Activated naive CD8-positive, alpha-beta T cell treated with anti-CD3 and anti-CD28 coated beads, Interleukin-2, amount 50 U/mL, for 24 hours (primary cell): ENCODE data around the gene DCK.

Experiments
- ATAC-seq: fragments of 150-1000 bp; cut with Tn5 transposase; one replicate; pipeline ENCODE4 v1.10.0; 2021
- DNase-seq: peaks from one replicate; pipeline ENCODE4 v3.0.0; 2021
- H3K27ac Mint-ChIP-seq: one replicate; pipeline ENCODE4 v1.8.0; 2021; ENCODE audit warnings: mild to moderate bottlenecking, mixed read lengths
- H3K27me3 Mint-ChIP-seq: one replicate; pipeline ENCODE4 v1.8.0; 2021; ENCODE audit warnings: mixed read lengths
- H3K36me3 Mint-ChIP-seq: one replicate; pipeline ENCODE4 v1.8.0; 2021; ENCODE audit warnings: low read depth, mixed read lengths
- H3K4me1 Mint-ChIP-seq: one replicate; pipeline ENCODE4 v1.8.0; 2021; ENCODE audit warnings: mixed read lengths
- H3K4me3 Mint-ChIP-seq: one replicate; pipeline ENCODE4 v1.8.0; 2021; ENCODE audit warnings: mild to moderate bottlenecking, moderate library complexity, mixed read lengths
- H3K9me3 Mint-ChIP-seq: one replicate; pipeline ENCODE4 v1.8.0; 2021; ENCODE audit warnings: mixed read lengths

Gene DCK

DNA sequence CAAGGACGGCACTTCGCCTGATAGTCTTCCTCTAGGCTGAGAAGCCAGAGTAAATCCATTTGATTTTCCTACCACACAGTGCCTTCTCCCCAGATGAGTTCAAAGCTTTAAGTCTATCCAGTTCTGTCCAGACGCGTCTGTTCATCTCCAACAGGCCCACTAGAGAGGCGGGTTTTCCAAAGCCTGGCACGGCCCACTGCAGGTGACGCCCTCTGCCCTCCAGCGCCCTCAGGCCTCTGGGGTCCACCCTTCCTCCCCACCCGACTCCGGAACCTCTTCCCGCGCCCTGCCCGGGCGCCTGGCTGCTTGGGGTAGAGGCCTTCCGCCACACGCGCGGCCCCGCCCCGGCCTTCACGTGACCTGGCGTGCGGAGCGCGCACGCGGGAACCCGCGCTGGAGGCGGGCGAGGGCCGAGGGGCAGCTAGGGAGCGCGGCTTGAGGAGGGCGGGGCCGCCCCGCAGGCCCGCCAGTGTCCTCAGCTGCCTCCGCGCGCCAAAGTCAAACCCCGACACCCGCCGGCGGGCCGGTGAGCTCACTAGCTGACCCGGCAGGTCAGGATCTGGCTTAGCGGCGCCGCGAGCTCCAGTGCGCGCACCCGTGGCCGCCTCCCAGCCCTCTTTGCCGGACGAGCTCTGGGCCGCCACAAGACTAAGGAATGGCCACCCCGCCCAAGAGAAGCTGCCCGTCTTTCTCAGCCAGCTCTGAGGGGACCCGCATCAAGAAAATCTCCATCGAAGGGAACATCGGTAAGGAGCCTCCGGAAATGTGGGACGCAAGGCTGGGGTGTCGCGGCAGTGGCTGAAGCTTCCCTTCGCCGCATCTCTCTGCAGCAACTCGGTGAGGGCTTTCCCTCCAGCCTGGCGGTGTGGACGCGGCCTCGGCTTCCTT, at the start of gene DCK:
Gene DCK (plus strand): TSS at position 469 of the 888 bp plus-strand sequence. CDS start 187 bp downstream, at position 656.
- Mint-ChIP-seq H3K4me1 (peaks cover 43% of the 10 kb centered on the region), H3K4me3 (peak within 1 kb of the TSS; percentile 95), H3K27ac (peak within 1 kb of the TSS; percentile 91), H3K9me3 (no peaks in the 10 kb centered on the region), H3K27me3 (no peaks in the 10 kb centered on the region), H3K36me3 (peaks cover 3% of the 10 kb centered on the region)
- ATAC-seq (peak; percentile 91), DNase-seq (peak; percentile 90)

DNA sequence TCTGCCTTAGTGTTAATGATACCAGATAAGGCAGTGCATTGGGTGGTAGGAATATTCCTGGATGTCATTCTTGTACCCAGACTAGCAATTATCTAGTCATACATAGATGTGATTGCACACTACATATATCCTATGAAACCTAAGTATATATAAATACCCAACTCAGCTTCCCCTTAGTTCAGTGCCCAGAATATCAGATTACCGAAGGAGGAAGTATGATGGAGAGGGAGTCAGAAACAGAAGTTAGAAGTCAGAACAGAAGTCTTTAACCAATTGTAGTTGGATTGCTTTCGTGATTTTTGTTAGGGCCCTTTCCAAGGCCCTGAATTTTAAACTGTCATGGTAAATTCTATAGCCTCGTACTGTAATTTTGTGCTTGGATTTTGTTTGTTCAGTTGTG, 48.4 kb upstream of the DCK start:
- Mint-ChIP-seq H3K27me3 (no peaks in the 10 kb centered on the region), H3K36me3 (peaks cover 2% of the 10 kb centered on the region), H3K27ac (no peak overlapping the region), H3K4me3 (no peak overlapping the region), H3K9me3 (no peaks in the 10 kb centered on the region), H3K4me1 (peaks cover 20% of the 10 kb centered on the region)
- no peak for DNase-seq
- no peak for ATAC-seq

DNA sequence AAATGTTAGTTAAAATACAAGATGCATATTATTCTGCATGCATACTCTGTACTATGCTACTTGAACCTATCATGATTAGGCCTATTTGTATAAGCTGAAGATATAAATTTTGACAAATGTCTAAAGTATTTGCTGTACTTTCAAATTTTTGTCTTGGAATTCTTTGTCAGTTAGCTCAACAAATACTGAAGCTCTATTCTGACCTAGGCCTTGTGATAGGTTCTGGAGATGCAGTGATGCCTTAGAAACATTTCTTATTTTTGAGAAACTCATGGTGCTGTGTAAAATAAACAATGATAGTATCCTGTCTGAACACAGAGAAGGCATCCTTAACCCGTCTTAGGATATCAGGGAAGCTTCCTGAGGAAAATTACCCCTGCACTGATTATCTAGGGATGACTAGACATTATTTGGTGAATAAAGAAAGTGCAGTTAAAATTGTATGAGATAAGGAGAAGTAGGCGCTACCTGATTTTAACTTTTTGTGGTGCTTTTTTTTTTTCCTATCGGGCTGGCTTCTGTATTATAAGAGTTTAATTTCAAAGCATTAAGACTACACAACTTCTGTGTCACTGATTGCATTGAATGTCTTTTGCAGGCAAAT, 47.9 kb upstream of the DCK start:
- Mint-ChIP-seq H3K36me3 (peaks cover 2% of the 10 kb centered on the region), H3K27ac (no peak overlapping the region), H3K9me3 (no peaks in the 10 kb centered on the region), H3K4me3 (no peak overlapping the region), H3K27me3 (no peaks in the 10 kb centered on the region), H3K4me1 (peaks cover 20% of the 10 kb centered on the region)
- DNase-seq: no peak
- no peak for ATAC-seq

DNA sequence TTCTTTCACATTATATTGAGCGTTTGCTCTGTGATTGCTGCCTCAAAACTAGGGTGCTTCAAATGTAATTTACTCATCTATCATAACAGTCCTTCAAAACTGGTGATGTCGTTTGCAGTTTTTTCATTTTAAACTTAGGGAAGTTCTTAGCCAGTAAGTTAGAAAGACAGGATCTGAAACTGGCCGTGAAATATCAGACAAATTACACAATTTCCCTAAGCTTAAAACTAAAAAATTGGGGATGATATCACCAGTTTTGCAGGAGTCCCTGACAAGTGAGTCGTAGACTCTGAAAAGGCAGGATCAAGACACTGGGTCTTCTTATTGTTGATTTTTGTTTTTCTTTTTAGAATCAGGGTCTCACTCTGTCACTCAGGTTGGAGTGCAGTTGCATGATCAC, 46.5 kb upstream of the DCK start:
- no peaks in the 10 kb centered on the region for H3K9me3 Mint-ChIP-seq
- no peaks in the 10 kb centered on the region for H3K27me3 Mint-ChIP-seq
- no peak overlapping the region for H3K27ac Mint-ChIP-seq
- H3K4me3 Mint-ChIP-seq: no peak overlapping the region
- DNase-seq (no peak), ATAC-seq (no peak)
- H3K4me1 Mint-ChIP-seq: peaks cover 20% of the 10 kb centered on the region
- peaks cover 2% of the 10 kb centered on the region for H3K36me3 Mint-ChIP-seq

DNA sequence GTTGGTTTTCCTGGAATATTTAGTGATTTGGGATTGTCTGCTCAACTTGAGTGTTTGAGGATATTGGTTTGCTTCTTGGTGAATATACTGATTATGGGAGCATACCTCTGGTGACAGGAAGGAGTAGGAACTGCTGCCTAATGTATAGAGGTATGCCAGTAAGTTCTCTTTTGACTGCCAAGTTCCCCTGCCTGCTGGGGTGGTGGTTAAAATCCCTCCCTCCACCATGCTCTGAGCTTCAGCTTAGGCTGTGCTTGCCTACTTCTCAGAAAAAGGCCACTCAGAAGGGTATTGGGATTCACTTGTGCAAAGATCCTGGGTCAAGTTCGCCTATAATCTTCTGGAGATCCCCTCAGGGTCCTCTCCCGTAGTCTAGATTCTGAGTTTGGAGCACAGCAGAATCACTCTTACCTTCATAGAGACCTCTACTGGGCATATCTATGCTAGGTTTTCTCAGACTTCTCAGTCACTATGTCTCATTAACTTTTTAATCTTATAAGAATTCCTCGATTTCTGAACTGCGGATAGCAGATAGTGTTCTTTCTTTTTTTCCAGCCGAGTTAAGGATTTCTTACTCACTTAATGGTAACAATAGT, 44.7 kb upstream of the DCK start:
- H3K27me3 Mint-ChIP-seq: no peaks in the 10 kb centered on the region
- ATAC-seq (no peak), DNase-seq (no peak)
- H3K4me3 Mint-ChIP-seq: no peak overlapping the region
- H3K27ac Mint-ChIP-seq: no peak overlapping the region
- H3K4me1 Mint-ChIP-seq: peaks cover 14% of the 10 kb centered on the region
- H3K36me3 Mint-ChIP-seq: peaks cover 2% of the 10 kb centered on the region
- H3K9me3 Mint-ChIP-seq: no peaks in the 10 kb centered on the region

DNA sequence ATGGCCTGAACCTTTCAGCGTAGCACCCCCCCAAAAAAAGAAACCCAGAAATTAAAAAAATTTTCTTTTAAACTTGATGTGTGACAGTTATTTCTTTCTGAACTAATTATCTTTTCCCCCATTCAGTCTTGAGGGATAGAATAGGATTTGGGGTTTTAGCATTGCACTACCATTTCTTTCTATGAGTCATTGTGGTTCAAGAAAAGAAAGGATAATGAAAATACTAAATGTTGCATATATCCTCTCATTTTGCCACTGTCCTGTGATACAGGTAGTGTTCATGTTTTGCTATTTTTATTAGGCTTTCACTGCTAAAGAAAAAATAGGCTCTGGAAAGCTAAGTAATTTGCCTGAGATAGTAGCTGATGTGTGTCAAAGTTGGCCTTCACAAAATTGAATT, 39.4 kb upstream of the DCK start:
- ATAC-seq (no peak), DNase-seq (no peak)
- Mint-ChIP-seq H3K27me3 (no peaks in the 10 kb centered on the region), H3K36me3 (no peaks in the 10 kb centered on the region), H3K4me3 (no peak overlapping the region), H3K27ac (no peak overlapping the region), H3K4me1 (peaks cover 9% of the 10 kb centered on the region), H3K9me3 (no peaks in the 10 kb centered on the region)

DNA sequence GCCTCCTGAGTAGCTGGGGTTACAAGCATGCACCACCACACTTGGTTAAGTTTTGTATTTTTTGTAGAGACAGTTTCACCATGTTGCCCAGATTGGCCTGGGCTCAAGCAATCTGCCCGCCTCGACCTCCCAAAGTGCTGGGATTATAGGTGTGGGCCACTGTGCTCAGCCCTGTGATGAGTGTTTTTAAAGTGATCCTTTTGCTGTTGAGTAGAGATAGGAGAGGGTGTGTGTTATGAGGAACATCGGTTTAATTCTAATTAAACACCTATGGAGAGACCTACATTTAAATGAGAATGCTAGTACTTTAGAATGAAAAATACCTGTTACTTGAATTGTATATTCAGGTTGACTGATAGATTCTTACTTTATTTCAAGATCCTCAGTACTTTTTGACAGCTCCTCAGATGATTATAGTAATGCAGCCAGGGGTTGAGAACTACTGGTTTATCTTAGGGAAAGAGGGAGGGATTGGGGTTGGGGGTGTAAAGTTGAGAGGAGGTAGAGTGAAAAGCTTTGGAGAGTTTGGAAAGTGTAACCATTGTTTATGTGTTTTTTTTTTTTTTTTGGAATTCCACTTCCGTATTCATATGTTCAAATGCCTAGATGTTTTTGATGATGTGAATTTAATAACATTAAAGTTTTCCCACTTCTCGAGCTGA, 36.8 kb upstream of the DCK start:
- no peaks in the 10 kb centered on the region for H3K27me3 Mint-ChIP-seq

DNA sequence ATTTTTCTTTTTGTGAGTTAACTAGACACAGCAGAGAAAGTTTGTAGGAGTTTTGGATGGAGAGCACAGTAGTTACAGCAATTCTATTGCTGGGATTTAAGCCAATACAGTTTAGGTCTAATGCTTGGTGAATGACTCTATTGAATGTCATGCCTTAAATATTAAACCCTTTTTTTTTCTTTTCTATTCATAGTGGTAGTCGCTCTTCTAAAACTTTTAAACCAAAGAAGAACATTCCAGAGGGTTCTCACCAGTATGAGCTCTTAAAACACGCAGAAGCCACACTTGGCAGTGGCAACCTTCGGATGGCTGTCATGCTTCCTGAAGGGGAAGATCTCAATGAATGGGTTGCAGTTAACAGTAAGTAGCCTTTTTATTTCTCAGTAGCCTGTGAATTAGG, 34.8 kb upstream of the DCK start:
- Mint-ChIP-seq H3K27me3 (no peaks in the 10 kb centered on the region), H3K4me3 (no peak overlapping the region), H3K4me1 (peaks cover 5% of the 10 kb centered on the region), H3K27ac (no peak overlapping the region), H3K36me3 (peaks cover 6% of the 10 kb centered on the region), H3K9me3 (no peaks in the 10 kb centered on the region)
- DNase-seq: no peak
- ATAC-seq: no peak

More for the DNA sequence above, 36.8 kb upstream of the DCK start:
- DNase-seq: no peak
- H3K9me3 Mint-ChIP-seq: no peaks in the 10 kb centered on the region
- H3K36me3 Mint-ChIP-seq: peaks cover 2% of the 10 kb centered on the region
- H3K4me3 Mint-ChIP-seq: no peak overlapping the region
- H3K4me1 Mint-ChIP-seq: peaks cover 9% of the 10 kb centered on the region
- no peak for ATAC-seq
- no peak overlapping the region for H3K27ac Mint-ChIP-seq

DNA sequence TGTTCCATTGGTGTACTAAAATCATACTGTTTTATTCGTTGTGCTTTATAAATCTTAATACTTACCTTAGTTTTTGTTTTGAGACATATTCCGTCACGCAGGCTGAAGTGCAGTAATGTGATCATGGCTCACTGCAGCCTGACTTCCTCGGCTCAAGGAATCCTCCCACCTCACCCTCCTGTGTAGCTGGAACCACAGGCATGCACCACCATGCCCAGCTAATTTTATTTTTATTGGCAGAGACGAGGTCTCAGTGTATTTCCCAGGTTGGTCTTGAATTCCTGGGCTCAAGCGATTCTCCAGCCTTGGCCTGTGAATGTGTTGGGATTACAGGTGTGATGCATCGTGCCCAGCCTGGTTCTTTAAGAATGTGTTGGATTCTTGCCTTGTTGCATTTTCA, 24.4 kb upstream of the DCK start:
- H3K27ac Mint-ChIP-seq: no peak overlapping the region
- ATAC-seq (no peak), DNase-seq (no peak)

DNA sequence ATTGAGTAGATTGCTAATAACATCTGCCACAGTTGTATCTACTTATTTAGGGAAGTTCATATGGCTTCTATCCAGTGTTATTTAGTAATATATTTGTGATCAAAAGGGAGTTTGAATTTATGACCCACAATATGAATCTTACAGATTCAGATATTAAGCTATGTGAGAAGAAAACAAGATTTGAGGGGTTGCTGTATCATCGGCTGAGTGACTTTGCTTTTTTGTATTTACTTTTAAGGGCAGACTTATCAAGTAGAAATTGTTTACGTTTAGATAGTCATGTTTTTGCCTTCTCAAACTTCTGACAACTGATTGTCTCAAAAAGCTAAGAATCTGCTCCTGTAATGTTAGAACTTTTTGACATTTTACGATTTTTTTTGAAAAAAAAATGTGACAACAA, 17.2 kb upstream of the DCK start:
- Mint-ChIP-seq H3K4me3 (no peak overlapping the region), H3K27ac (no peak overlapping the region), H3K36me3 (peaks cover 13% of the 10 kb centered on the region), H3K9me3 (no peaks in the 10 kb centered on the region), H3K27me3 (no peaks in the 10 kb centered on the region), H3K4me1 (peaks cover 5% of the 10 kb centered on the region)
- ATAC-seq: no peak
- no peak for DNase-seq

More for the DNA sequence above, 24.4 kb upstream of the DCK start:
- Mint-ChIP-seq H3K36me3 (peaks cover 7% of the 10 kb centered on the region), H3K4me3 (no peak overlapping the region), H3K27me3 (no peaks in the 10 kb centered on the region), H3K9me3 (no peaks in the 10 kb centered on the region), H3K4me1 (peaks cover 7% of the 10 kb centered on the region)

DNA sequence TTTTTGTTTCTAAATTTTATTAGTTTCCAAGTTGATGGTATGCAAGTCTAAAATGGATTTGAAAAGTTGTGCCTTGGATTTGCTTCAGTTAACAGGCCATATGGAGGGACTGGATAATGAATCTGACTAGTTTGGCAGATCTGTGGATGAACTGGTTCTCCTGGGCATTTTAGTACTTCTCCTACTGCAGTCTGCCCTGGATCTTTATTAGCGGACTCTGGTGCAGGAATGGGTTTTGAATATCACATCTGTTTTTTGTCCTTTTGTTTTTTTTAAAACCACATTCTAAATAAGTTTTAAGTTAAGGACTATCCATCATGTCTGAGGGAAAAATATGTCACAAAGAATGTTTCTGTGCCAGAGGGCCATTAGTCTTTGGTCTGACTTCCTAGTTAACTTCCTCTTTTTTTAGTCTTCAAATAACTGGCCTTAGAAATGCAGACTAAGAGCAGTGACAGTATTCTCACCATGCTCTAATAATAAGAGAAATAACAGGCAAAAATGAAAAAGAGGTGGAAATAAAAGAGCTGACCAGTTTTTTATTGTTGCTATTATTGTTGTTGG, 13.9 kb upstream of the DCK start:
- Mint-ChIP-seq H3K27me3 (no peaks in the 10 kb centered on the region), H3K4me1 (no peaks in the 10 kb centered on the region), H3K36me3 (peaks cover 6% of the 10 kb centered on the region), H3K9me3 (no peaks in the 10 kb centered on the region), H3K27ac (no peak overlapping the region), H3K4me3 (no peak overlapping the region)
- DNase-seq (no peak), ATAC-seq (no peak)

DNA sequence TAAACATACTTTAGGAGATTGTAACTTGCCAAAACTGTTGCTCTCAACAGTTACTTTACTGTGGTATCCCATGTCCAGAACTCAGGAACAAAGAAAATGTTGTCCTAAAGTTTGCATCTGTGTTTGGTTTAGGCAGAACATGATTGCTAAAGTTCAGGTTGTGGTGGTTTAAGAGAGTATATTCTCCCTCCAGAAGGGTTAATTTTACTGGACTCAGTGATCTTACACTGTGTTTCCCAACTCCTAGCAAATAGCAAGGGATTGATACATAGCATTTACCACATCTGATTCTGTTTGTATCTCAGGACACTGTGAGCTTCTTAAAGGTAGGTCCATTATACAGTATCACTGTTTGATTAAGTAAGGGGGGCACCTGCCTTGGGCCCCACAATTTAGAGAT, 13.3 kb upstream of the DCK start:
- Mint-ChIP-seq H3K9me3 (no peaks in the 10 kb centered on the region), H3K27me3 (no peaks in the 10 kb centered on the region), H3K4me3 (no peak overlapping the region), H3K27ac (no peak overlapping the region), H3K4me1 (no peaks in the 10 kb centered on the region), H3K36me3 (peaks cover 4% of the 10 kb centered on the region)
- DNase-seq: no peak
- no peak for ATAC-seq

DNA sequence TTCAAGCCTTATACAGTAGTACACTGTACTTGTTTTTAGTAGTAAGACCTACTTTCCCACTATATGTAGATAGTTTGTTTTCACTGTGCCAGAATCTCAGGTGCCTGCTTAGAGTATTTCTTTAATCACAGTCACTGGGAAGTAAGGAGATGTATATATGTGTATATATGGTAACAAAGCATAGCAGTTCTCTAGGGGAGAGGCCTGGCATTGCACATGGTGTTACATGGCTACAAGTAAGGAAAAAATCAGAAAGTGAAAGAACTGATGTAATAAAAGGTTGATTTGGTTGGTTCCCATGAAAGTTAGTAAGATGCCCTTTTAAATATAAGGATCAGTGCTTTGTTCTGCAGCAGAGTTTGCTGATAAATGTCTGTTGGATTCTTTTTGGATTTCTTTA, 9.3 kb upstream of the DCK start:
- no peak overlapping the region for H3K27ac Mint-ChIP-seq
- H3K9me3 Mint-ChIP-seq: no peaks in the 10 kb centered on the region
- DNase-seq (no peak), ATAC-seq (no peak)
- H3K27me3 Mint-ChIP-seq: no peaks in the 10 kb centered on the region
- no peak overlapping the region for H3K4me3 Mint-ChIP-seq
- no peaks in the 10 kb centered on the region for H3K4me1 Mint-ChIP-seq
- H3K36me3 Mint-ChIP-seq: no peaks in the 10 kb centered on the region

DNA sequence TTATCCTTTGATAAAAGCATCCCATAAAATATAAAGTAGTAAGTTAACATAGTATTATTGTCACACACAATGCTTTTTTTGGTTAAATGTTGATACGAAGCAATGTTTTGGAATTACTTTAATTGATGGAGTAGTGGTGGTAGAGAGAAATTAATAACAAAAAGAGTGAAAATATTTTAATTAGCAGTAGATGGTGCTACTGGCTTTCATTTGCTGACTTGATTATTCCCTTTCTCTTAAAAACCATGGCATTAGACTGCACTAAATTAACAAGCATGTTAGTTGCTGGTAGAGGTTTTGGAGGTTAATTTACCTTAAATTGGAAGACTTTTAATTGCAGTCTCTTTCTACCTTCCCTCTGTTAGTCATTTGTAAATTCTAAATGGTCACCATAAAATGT, 8.9 kb upstream of the DCK start:
- ATAC-seq: no peak

More for the DNA sequence above, 8.9 kb upstream of the DCK start:
- Mint-ChIP-seq H3K27me3 (no peaks in the 10 kb centered on the region), H3K9me3 (no peaks in the 10 kb centered on the region), H3K27ac (no peak overlapping the region), H3K4me3 (no peak overlapping the region), H3K36me3 (no peaks in the 10 kb centered on the region), H3K4me1 (no peaks in the 10 kb centered on the region)
- DNase-seq: no peak
